ENCODE measurements around the gene TICRR. TPM values are rescaled to one million over a fixed set of nuclear protein-coding genes. Genes with fewer than 3 reads are reported as not detected.

Gene TICRR
- total and polyA plus RNA-seq, 7 experiments from 2014 or later, result 0.11 to 15.5 (median 0.19) TPM; not detected in 1

DNA sequence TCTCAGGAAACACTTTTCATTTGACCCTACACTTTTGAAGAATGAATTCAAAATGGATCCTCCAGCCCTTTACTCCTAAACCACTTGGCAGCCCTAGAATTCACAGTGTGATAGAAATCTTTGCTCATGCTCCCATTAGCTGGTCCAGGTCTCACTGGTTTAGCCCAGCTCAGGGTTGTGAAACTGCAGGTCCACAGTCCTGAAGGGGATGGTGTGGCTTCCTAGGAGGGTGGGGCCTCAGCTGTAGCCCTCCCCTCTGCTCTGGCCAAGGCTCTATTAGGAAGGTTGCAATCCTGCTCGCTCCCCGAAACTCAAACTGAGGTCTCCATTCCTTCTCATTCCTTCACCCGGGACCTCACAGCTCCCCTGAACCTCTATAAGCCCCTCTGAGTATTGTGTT is 21.6 kb upstream of the TICRR start:
- DNase-seq (no peak), ATAC-seq (no peak)
- peaks cover 3 to 20% (median 7%) of the 10 kb centered on the region in 5 donors for H3K27me3 Mint-ChIP-seq
- ChIA-PET CTCF (interaction anchor here (0.6 kb wide), 1 partner anchor 9 kb away, joined by 3 read pairs; no protein-coding TSS in a partner anchor), POLR2A (no interaction called here)
- H3K4me1 Mint-ChIP-seq, result no peaks in the 10 kb centered on the region
- Histone ChIP-seq H3K36me3 (ENCODE audit: control insufficient read depth in 2 of 3, insufficient read depth in 3 of 3, low read length in 3 of 3) (no peaks in the 10 kb centered on the region), H3K4me1 (ENCODE audit: control insufficient read depth in 2 of 2, insufficient read depth in 2 of 2, low read length in 2 of 2) (no peaks in the 10 kb centered on the region), H3K4me3 (ENCODE audit: low read length) (no peak overlapping the region), H3K9me3 (ENCODE audit: control insufficient read depth in 2 of 3, low read length in 3 of 3) (no peaks in the 10 kb centered on the region), H3K27me3 (ENCODE audit: control insufficient read depth in 2 of 2, insufficient read depth in 2 of 2, low read length in 2 of 2) (no peaks in the 10 kb centered on the region), H3K27ac (ENCODE audit: low read depth, low read length) (no peak overlapping the region)
- peaks cover 0 to 5% (median 0%) of the 10 kb centered on the region in 5 donors for H3K36me3 Mint-ChIP-seq
- peaks cover 0 to 3% (median 0%) of the 10 kb centered on the region in 11 donors for H3K9me3 Mint-ChIP-seq
- no peak overlapping the region for H3K4me3 Mint-ChIP-seq
- intact Hi-C loops (cut with micrococcal nuclease), result no loop called here
- H3K27ac Mint-ChIP-seq, result no peak overlapping the region

DNA sequence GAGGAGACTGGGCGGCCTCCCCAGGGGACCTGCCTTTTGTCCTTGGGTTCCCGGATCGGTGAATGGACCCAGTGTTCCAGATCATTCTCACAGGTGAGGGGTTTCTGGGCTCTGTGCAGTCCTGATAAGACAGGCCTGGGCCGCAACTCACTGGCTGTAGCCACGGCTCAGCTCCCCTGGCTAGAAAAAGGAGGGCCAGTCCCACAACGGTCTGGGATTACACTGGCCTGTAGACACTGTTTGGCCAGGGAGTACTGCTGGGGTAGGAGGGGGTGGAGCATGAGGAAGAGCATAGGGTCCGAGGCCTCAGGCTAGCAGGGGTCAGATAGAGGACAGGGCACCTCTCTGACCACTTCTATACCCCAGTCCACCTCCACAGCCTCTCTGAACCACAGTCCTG is 21.0 kb upstream of the TICRR start:
- peaks cover 0 to 3% (median 0%) of the 10 kb centered on the region in 11 donors for H3K9me3 Mint-ChIP-seq

DNA sequence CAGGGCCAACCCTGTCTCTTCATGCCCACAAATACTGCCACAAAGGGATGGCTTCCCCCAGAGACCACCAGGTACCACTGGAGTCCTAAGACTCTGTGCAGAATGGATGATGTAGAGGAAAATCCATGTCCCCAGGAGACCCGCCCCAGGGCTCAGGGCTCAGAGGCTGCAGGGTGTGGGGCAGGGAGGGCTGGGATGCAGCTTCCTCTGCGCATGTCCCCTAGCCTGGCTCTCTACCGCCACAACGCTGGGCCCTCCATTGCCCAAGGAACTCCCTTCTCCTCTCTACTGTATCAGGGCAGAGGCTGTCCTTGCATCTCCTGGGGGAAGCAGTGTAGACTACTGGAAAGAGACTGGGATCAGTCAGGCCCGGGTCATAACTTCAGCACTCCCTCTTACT is 19.5 kb upstream of the TICRR start:
- Histone ChIP-seq H3K27ac (ENCODE audit: low read depth, low read length) (no peak overlapping the region), H3K36me3 (ENCODE audit: control insufficient read depth in 2 of 3, insufficient read depth in 3 of 3, low read length in 3 of 3) (no peaks in the 10 kb centered on the region), H3K9me3 (ENCODE audit: control insufficient read depth in 2 of 3, low read length in 3 of 3) (no peaks in the 10 kb centered on the region), H3K4me1 (ENCODE audit: control insufficient read depth in 2 of 2, insufficient read depth in 2 of 2, low read length in 2 of 2) (no peaks in the 10 kb centered on the region), H3K4me3 (ENCODE audit: low read length) (no peak overlapping the region), H3K27me3 (ENCODE audit: control insufficient read depth in 2 of 2, insufficient read depth in 2 of 2, low read length in 2 of 2) (no peaks in the 10 kb centered on the region)
- DNase-seq (no peak), ATAC-seq (no peak)
- intact Hi-C loops (cut with micrococcal nuclease), result loop anchor here in 1 of 2 donors (1.0 kb wide), 1 partner anchor 197 kb away; no protein-coding TSS in a partner anchor
- peaks cover 0 to 22% (median 11%) of the 10 kb centered on the region in 5 donors for H3K27me3 Mint-ChIP-seq
- H3K27ac Mint-ChIP-seq, result no peak overlapping the region
- no peaks in the 10 kb centered on the region for H3K4me1 Mint-ChIP-seq
- POLR2A ChIA-PET, result no interaction called here
- H3K4me3 Mint-ChIP-seq, result no peak overlapping the region
- CTCF ChIA-PET, result no interaction called here
- H3K36me3 Mint-ChIP-seq, result no peaks in the 10 kb centered on the region
- H3K9me3 Mint-ChIP-seq, result peaks cover 0 to 1% (median 0%) of the 10 kb centered on the region in 11 donors

More for the DNA sequence above, 21.0 kb upstream of the TICRR start:
- Mint-ChIP-seq H3K36me3 (peaks cover 0 to 5% (median 0%) of the 10 kb centered on the region in 5 donors), H3K4me3 (no peak overlapping the region), H3K27me3 (peaks cover 0 to 20% (median 10%) of the 10 kb centered on the region in 5 donors), H3K4me1 (no peaks in the 10 kb centered on the region), H3K27ac (no peak overlapping the region)
- H3K27ac ChIP-seq (ENCODE audit: low read depth, low read length), result no peak overlapping the region
- intact Hi-C loops (cut with micrococcal nuclease), result no loop called here
- H3K4me1 ChIP-seq (ENCODE audit: control insufficient read depth in 2 of 2, insufficient read depth in 2 of 2, low read length in 2 of 2), result no peaks in the 10 kb centered on the region
- H3K9me3 ChIP-seq (ENCODE audit: control insufficient read depth in 2 of 3, low read length in 3 of 3), result no peaks in the 10 kb centered on the region
- no peak for DNase-seq
- no peak overlapping the region for H3K4me3 ChIP-seq (ENCODE audit: low read length)
- ChIA-PET CTCF (interaction anchor here (1.1 kb wide), 1 partner anchor 15 kb away, joined by 3 read pairs; no protein-coding TSS in a partner anchor), POLR2A (no interaction called here)
- no peak for ATAC-seq
- H3K36me3 ChIP-seq (ENCODE audit: control insufficient read depth in 2 of 3, insufficient read depth in 3 of 3, low read length in 3 of 3), result no peaks in the 10 kb centered on the region
- no peaks in the 10 kb centered on the region for H3K27me3 ChIP-seq (ENCODE audit: control insufficient read depth in 2 of 2, insufficient read depth in 2 of 2, low read length in 2 of 2)

DNA sequence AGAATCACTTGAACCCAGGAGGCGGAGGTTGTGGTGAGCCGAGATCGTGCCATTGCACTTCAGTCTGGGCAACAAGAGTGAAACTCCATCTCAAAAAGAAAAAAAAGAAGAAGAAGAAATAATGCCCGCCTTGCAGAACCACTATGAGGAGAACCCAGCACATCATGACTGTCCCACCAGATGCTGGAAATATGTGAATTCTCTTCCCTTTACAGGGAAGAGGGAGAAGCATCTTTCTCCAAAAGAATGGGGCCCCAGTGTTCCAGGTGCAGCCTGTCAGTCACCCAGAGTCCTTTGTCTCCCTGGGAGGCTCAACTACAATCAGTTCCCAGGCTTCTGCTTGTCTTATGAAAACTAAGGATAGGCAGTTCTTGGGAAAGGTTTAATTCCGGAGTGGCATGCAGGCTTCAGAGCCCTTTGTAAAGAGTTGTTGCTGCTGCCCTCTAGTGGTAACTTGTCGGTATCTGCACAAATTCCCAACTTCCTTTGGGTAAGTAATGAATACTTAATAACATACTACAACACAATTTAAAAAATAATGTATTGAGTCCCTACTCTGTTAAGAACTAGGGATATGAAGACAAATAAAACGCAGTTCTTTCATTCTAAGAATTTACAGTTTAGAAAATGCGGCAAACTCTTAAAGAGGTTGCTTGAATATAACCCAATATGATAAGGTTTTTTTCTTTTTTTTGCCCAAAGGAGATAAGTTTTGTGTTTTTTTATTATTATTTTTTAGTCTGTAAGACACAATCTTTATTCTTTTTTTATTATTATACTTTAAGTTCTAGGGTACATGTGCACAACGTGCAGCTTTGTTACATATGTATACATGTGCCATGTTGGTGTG is 18.6 kb upstream of the TICRR start:
- ChIA-PET POLR2A (no interaction called here), CTCF (no interaction called here)
- intact Hi-C loops (cut with micrococcal nuclease), result loop anchor here in 1 of 2 donors (1.0 kb wide), 1 partner anchor 198 kb away; no protein-coding TSS in a partner anchor

DNA sequence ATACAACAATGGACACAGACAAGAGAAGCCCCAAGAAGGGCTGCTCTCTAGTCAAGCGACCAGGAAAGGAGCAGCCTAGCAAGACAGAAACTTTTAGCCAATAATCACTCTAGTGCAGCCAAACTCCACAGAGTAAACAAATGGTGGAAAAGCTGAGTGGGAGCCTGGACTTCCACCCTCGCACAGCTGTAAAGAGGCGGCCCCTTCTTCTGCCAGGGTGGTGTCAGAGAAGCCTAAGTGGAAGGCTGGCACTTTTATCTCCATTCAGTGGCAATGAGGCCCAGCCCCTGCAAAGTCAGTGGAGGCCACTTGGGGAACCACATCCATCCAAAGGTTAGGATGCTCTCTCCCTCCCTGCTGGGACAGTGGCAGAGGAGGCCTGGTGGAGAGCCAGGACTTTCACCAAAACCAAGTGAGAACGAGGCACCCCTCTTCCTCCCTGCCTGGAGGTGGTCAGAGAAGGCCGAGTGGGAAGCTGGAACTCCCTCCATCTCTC is 15.5 kb upstream of the TICRR start:
- Histone ChIP-seq H3K36me3 (ENCODE audit: control insufficient read depth in 2 of 3, insufficient read depth in 3 of 3, low read length in 3 of 3) (no peaks in the 10 kb centered on the region), H3K4me1 (ENCODE audit: control insufficient read depth in 2 of 2, insufficient read depth in 2 of 2, low read length in 2 of 2) (no peaks in the 10 kb centered on the region), H3K9me3 (ENCODE audit: control insufficient read depth in 2 of 3, low read length in 3 of 3) (no peaks in the 10 kb centered on the region), H3K4me3 (ENCODE audit: low read length) (no peak overlapping the region), H3K27ac (ENCODE audit: low read depth, low read length) (no peak overlapping the region), H3K27me3 (ENCODE audit: control insufficient read depth in 2 of 2, insufficient read depth in 2 of 2, low read length in 2 of 2) (no peaks in the 10 kb centered on the region)
- H3K27ac Mint-ChIP-seq, result no peak overlapping the region
- no peaks in the 10 kb centered on the region for H3K4me1 Mint-ChIP-seq
- CTCF ChIA-PET, result no interaction called here
- POLR2A ChIA-PET, result no interaction called here
- intact Hi-C loops (cut with micrococcal nuclease), result no loop called here
- no peaks in the 10 kb centered on the region for H3K36me3 Mint-ChIP-seq
- H3K27me3 Mint-ChIP-seq, result peaks cover 6 to 31% (median 14%) of the 10 kb centered on the region in 5 donors
- no peak overlapping the region for H3K4me3 Mint-ChIP-seq
- H3K9me3 Mint-ChIP-seq, result no peaks in the 10 kb centered on the region
- ATAC-seq, result no peak
- no peak for DNase-seq

More for the DNA sequence above, 18.6 kb upstream of the TICRR start:
- H3K9me3 Mint-ChIP-seq, result peaks cover 0 to 1% (median 0%) of the 10 kb centered on the region in 11 donors
- DNase-seq, result peak in 7 of 9 donors; percentile 18 to 41 (median 33)
- no peaks in the 10 kb centered on the region for H3K36me3 Mint-ChIP-seq
- no peak overlapping the region for H3K4me3 Mint-ChIP-seq
- no peaks in the 10 kb centered on the region for H3K27me3 ChIP-seq (ENCODE audit: control insufficient read depth in 2 of 2, insufficient read depth in 2 of 2, low read length in 2 of 2)
- no peak overlapping the region for H3K4me3 ChIP-seq (ENCODE audit: low read length)
- H3K4me1 Mint-ChIP-seq, result no peaks in the 10 kb centered on the region
- H3K27me3 Mint-ChIP-seq, result peaks cover 0 to 26% (median 14%) of the 10 kb centered on the region in 5 donors
- ATAC-seq, result peak; percentile 60
- H3K27ac Mint-ChIP-seq, result no peak overlapping the region
- no peak overlapping the region for H3K27ac ChIP-seq (ENCODE audit: low read depth, low read length)
- H3K4me1 ChIP-seq (ENCODE audit: control insufficient read depth in 2 of 2, insufficient read depth in 2 of 2, low read length in 2 of 2), result no peaks in the 10 kb centered on the region
- H3K36me3 ChIP-seq (ENCODE audit: control insufficient read depth in 2 of 3, insufficient read depth in 3 of 3, low read length in 3 of 3), result no peaks in the 10 kb centered on the region
- no peaks in the 10 kb centered on the region for H3K9me3 ChIP-seq (ENCODE audit: control insufficient read depth in 2 of 3, low read length in 3 of 3)

DNA sequence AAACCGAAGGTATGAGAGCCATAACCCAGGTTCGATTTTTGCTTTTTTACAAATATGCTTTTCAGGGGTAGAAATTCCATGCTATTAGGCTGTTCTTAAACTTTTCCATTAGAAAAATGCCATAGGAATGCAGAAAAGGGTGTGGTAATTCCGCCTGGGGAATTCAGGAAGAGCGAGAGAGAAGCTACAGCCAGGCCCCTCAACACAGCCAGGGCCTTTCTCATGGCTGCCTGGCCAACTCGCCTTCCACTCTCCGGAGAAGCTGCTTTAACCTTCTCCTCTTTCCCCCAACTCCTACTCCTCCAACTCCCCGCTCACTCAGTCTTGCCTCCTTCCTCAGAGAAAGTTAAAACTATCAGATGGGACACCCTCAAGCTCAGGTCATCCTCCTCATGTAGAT is 9.1 kb upstream of the TICRR start:
- H3K27me3 Mint-ChIP-seq, result peaks cover 11 to 38% (median 34%) of the 10 kb centered on the region in 5 donors
- Histone ChIP-seq H3K36me3 (ENCODE audit: control insufficient read depth in 2 of 3, insufficient read depth in 3 of 3, low read length in 3 of 3) (no peaks in the 10 kb centered on the region), H3K4me1 (ENCODE audit: control insufficient read depth in 2 of 2, insufficient read depth in 2 of 2, low read length in 2 of 2) (no peaks in the 10 kb centered on the region), H3K27me3 (ENCODE audit: control insufficient read depth in 2 of 2, insufficient read depth in 2 of 2, low read length in 2 of 2) (no peaks in the 10 kb centered on the region), H3K4me3 (ENCODE audit: low read length) (no peak overlapping the region), H3K27ac (ENCODE audit: low read depth, low read length) (no peak overlapping the region), H3K9me3 (ENCODE audit: control insufficient read depth in 2 of 3, low read length in 3 of 3) (no peaks in the 10 kb centered on the region)
- peaks cover 0 to 7% (median 0%) of the 10 kb centered on the region in 11 donors for H3K9me3 Mint-ChIP-seq
- H3K4me1 Mint-ChIP-seq, result no peaks in the 10 kb centered on the region
- DNase-seq (no peak), ATAC-seq (no peak)
- H3K4me3 Mint-ChIP-seq, result no peak overlapping the region
- no peak overlapping the region for H3K27ac Mint-ChIP-seq
- peaks cover 0 to 9% (median 0%) of the 10 kb centered on the region in 5 donors for H3K36me3 Mint-ChIP-seq
- ChIA-PET CTCF (no interaction called here), POLR2A (no interaction called here)
- intact Hi-C loops (cut with micrococcal nuclease), result no loop called here

All from naive thymus-derived CD4-positive, alpha-beta T cell (primary cell).